ENCODE measurements around the gene DBN1. TPM values are rescaled to one million over a fixed set of nuclear protein-coding genes. Genes with fewer than 3 reads are reported as not detected.

Gene DBN1
- total and polyA plus RNA-seq, 4 donors = 23.7 to 140 (median 67.6) TPM

DNA sequence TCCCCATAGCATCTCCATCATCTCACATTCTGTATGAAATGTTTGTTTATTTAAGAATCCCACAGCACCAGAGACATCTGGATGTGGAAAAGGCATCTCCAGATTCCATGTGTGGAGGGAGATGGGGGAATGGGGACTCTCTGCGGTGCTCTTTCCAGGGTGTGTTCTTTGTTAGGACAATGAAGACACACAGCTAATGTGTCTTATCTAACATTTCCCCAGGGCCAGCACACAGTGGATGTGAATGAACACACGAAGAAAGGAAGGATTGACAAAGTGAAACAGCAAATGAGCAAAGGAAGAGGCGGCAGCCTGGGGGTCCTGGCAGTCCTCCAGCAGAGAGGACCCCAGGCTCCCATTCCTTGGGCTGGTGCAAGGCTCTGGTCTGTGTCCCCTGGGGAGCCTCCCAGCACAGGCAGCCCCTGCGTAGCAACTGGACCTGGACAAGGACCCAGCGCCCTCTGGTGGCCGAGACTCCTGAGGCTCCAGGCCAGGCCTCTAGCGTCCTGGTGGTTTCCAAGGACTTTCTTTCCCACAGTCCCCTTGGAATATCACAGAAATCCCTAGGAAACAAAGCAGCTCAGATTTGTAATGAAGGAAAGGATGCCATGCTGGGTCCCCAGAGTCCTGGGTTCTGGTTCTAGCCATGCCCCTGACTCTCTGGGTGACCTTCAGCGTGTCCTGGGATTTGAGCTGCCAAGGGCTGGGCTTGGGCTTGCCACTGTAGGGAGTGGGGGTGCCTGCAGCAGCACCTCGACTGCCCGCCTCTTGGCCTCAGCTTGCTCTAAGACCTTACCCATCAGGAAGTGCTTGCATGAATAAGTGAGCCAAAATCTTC is 27.5 kb upstream of the DBN1 start:
- ATAC-seq (ENCODE audit: low FRiP score) (peak; percentile 55), DNase-seq (peak; percentile 94 to 99)
- Histone ChIP-seq H3K27me3 (ENCODE audit: control insufficient read depth in 1 of 2, insufficient read depth in 2 of 2, low read length in 1 of 2) (no peaks in the 10 kb centered on the region), H3K27ac (ENCODE audit: low read depth in 1 of 2, low read length in 2 of 2) (no peak overlapping the region), H3K4me1 (ENCODE audit: control insufficient read depth in 1 of 2, insufficient read depth in 2 of 2, low read length in 2 of 2) (no peaks in the 10 kb centered on the region), H3K9me3 (ENCODE audit: control insufficient read depth, low read length) (no peaks in the 10 kb centered on the region), H3K4me3 (ENCODE audit: low read length in 2 of 2) (no peak overlapping the region), H3K36me3 (ENCODE audit: control insufficient read depth in 1 of 2, insufficient read depth in 2 of 2, low read length in 1 of 2) (no peaks in the 10 kb centered on the region)
- intact Hi-C loops (cut with DNase I) = loop anchor here (1.0 to 5.0 kb wide), 2 partner anchors 109 to 111 kb away; no protein-coding TSS in a partner anchor
- 14 to 17% methylated on average over 10 of the region's 10 CpGs for WGBS, 2 donors

DNA sequence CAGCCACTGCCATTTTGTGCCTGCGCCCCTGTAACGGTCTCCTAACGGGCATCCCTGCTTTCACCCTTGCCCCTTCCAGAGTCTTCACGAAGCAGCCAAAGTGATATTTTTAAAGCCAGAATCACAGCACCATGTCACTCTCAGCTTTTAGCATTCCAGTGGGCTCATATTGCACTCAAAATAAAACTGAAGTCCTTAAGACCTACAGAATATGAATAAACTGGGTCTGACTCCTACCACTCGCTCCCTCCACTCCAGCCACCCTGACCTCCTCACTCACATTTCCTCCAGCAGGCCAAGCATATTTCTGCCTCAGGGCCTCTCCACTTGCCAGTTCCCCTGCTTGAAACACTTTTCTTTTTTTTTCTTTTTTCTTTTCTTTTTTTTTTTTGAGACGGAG is 26.4 kb upstream of the DBN1 start:
- Histone ChIP-seq H3K4me3 (ENCODE audit: low read length in 2 of 2) (no peak overlapping the region), H3K27me3 (ENCODE audit: control insufficient read depth in 1 of 2, insufficient read depth in 2 of 2, low read length in 1 of 2) (no peaks in the 10 kb centered on the region), H3K4me1 (ENCODE audit: control insufficient read depth in 1 of 2, insufficient read depth in 2 of 2, low read length in 2 of 2) (no peaks in the 10 kb centered on the region), H3K36me3 (ENCODE audit: control insufficient read depth in 1 of 2, insufficient read depth in 2 of 2, low read length in 1 of 2) (no peaks in the 10 kb centered on the region), H3K27ac (ENCODE audit: low read depth in 1 of 2, low read length in 2 of 2) (no peak overlapping the region), H3K9me3 (ENCODE audit: control insufficient read depth, low read length) (no peaks in the 10 kb centered on the region)
- DNase-seq = no peak
- intact Hi-C loops (cut with DNase I) = loop anchor here in 1 of 2 donors (5.0 kb wide), 1 partner anchor 108 kb away; no protein-coding TSS in a partner anchor
- 69 to 74% methylated on average over 6 of the region's 6 CpGs for WGBS, 2 donors
- ATAC-seq (ENCODE audit: low FRiP score) = no peak

DNA sequence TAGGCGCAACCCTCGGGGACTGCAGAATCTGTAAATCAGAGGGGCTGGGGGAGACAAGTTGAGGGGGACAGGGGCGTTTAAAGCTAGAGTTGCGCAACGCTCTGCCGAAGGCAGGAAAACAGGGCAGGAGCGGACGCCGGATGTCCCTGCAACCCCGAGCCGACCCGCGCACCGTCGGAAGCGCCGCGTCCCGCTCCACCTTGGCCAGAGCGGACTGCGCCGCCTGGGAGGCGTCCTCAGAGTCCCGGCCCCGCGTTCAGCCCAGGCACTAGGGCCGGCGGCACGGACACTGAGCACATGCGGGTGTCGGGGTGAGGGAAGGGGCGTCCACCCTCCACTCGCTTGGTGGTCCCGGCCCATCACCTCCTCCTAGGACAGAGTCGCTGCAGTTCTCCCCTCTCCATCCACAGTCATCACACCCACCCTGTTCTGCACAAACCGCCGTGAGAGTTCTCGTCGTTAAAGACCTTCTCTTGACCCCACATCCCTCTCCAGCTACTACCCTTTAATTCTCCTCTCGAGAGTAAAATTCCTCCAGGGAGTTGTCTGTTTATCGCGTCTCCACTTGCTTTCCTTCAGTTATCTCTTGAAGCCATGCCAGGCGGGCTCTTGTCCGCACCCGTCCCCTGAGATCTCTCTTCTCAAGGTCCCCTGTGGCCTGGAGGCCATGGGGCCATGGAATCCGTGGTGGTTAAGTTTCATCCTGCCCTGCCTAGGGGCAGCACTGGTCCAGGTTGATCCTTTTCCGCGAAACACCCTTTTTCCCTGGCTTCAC is 24.8 kb upstream of the DBN1 start:
- Histone ChIP-seq H3K9me3 (ENCODE audit: control insufficient read depth, low read length) (no peaks in the 10 kb centered on the region), H3K36me3 (ENCODE audit: control insufficient read depth in 1 of 2, insufficient read depth in 2 of 2, low read length in 1 of 2) (no peaks in the 10 kb centered on the region), H3K4me3 (ENCODE audit: low read length in 2 of 2) (peak overlapping the region in 1 of 2 donors; percentile 5), H3K4me1 (ENCODE audit: control insufficient read depth in 1 of 2, insufficient read depth in 2 of 2, low read length in 2 of 2) (no peaks in the 10 kb centered on the region), H3K27me3 (ENCODE audit: control insufficient read depth in 1 of 2, insufficient read depth in 2 of 2, low read length in 1 of 2) (no peaks in the 10 kb centered on the region), H3K27ac (ENCODE audit: low read depth in 1 of 2, low read length in 2 of 2) (peak overlapping the region in 1 of 2 donors; percentile 7)
- ATAC-seq (ENCODE audit: low FRiP score) = no peak
- intact Hi-C loops (cut with DNase I) = no loop called here
- 10 to 12% methylated on average over 36 to 48 of the region's 48 CpGs for WGBS, 2 donors
- peak; percentile 59 to 86 for DNase-seq

DNA sequence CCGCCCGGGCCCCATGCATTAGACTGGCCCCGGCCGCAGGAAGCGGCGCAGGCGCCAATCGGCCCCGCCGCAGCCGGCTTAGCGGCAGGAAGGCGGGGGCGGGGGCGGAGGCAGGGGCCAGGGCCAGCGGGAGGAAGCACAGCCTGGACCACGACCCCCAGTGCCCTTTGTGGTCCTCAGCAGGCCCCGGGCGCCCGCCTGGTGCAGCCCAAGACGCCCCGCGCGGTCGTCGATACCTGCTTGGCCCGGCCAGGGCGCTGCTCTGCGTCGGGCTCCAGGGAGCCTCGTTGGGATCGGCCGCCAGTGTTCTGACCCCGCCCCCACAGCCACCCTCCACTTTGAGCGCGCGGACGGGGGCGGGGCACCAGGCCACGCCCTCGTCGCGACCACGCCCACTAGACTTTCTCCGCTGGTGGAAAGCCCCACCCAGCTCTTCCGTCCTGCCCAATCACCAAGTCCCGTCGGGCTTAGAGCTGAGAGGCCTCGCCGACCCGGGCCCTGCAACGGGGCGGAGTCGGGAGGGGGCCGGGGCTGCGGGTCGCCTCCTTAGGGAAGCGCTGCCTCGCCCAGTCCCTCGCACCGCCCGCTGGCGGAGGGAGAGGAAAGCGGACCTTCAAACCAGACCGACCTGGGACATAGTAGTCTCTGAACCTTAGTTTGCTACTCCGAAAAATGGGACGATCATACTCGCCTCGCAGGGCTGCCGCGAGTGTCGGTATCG is 24.0 kb upstream of the DBN1 start, which contains the start of gene PDLIM7:
Gene PDLIM7, minus strand, starts transcription at position 313 of the 721 bp plus-strand sequence. CDS start 1,092 bp downstream, outside the sequence.
- peak; percentile 98 for DNase-seq
- intact Hi-C loops (cut with DNase I) = loop anchor here in 1 of 2 donors (2.0 kb wide), 1 partner anchor 71 kb away; the partner anchor contains the start of gene GRK6
- Histone ChIP-seq H3K27ac (ENCODE audit: low read depth in 1 of 2, low read length in 2 of 2) (peak within 1 kb of the TSS; percentile 95 to 99), H3K27me3 (ENCODE audit: control insufficient read depth in 1 of 2, insufficient read depth in 2 of 2, low read length in 1 of 2) (no peaks in the 10 kb centered on the region), H3K4me3 (ENCODE audit: low read length in 2 of 2) (peak within 1 kb of the TSS; percentile 66 to 67), H3K36me3 (ENCODE audit: control insufficient read depth in 1 of 2, insufficient read depth in 2 of 2, low read length in 1 of 2) (no peaks in the 10 kb centered on the region), H3K4me1 (ENCODE audit: control insufficient read depth in 1 of 2, insufficient read depth in 2 of 2, low read length in 2 of 2) (no peaks in the 10 kb centered on the region), H3K9me3 (ENCODE audit: control insufficient read depth, low read length) (no peaks in the 10 kb centered on the region)
- ATAC-seq (ENCODE audit: low FRiP score) = peak; percentile 88
- 0 to 1% methylated on average over 66 to 73 of the region's 73 CpGs for WGBS, 2 donors

DNA sequence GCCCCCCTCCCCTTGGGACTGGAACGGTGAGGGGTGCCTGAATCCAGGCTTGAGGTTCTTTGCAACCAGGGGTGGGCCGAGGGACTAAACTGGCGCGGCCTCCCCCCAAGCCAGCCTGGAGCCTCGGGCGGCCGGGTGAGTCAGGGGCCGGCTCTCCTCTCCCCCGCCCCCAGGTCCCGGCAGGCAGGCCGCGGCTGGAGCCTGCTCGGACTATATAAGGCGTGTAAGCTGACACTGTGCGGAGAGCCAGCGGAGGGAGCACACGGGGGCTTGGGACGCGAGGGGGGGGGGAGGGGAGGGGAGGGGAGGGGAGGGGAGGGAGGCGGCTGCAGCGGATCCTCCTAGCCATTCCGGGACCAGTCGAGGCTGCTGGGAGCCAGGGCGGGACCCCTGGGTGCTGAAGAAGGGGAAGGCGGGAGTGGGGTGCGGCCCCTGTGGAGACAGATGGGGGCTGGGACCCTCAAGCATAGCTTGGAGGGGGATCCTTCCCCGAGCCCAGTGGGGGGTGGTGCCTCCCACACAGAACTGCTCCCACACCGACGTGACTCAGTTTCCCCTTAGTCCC is 23.4 kb upstream of the DBN1 start:
- peak; percentile 68 for ATAC-seq (ENCODE audit: low FRiP score)
- peak; percentile 94 to 96 for DNase-seq
- WGBS, 2 donors = 1% methylated on average over 12 to 29 of the region's 29 CpGs
- H3K36me3 ChIP-seq (ENCODE audit: control insufficient read depth in 1 of 2, insufficient read depth in 2 of 2, low read length in 1 of 2) = no peaks in the 10 kb centered on the region
- intact Hi-C loops (cut with DNase I) = loop anchor here in 1 of 2 donors (2.0 kb wide), 1 partner anchor 70 kb away; the partner anchor contains the start of gene GRK6
- H3K9me3 ChIP-seq (ENCODE audit: control insufficient read depth, low read length) = no peaks in the 10 kb centered on the region
- H3K4me3 ChIP-seq (ENCODE audit: low read length in 2 of 2) = peak overlapping the region; percentile 66 to 67
- H3K4me1 ChIP-seq (ENCODE audit: control insufficient read depth in 1 of 2, insufficient read depth in 2 of 2, low read length in 2 of 2) = no peaks in the 10 kb centered on the region
- no peaks in the 10 kb centered on the region for H3K27me3 ChIP-seq (ENCODE audit: control insufficient read depth in 1 of 2, insufficient read depth in 2 of 2, low read length in 1 of 2)
- H3K27ac ChIP-seq (ENCODE audit: low read depth in 1 of 2, low read length in 2 of 2) = peak overlapping the region; percentile 95 to 99

DNA sequence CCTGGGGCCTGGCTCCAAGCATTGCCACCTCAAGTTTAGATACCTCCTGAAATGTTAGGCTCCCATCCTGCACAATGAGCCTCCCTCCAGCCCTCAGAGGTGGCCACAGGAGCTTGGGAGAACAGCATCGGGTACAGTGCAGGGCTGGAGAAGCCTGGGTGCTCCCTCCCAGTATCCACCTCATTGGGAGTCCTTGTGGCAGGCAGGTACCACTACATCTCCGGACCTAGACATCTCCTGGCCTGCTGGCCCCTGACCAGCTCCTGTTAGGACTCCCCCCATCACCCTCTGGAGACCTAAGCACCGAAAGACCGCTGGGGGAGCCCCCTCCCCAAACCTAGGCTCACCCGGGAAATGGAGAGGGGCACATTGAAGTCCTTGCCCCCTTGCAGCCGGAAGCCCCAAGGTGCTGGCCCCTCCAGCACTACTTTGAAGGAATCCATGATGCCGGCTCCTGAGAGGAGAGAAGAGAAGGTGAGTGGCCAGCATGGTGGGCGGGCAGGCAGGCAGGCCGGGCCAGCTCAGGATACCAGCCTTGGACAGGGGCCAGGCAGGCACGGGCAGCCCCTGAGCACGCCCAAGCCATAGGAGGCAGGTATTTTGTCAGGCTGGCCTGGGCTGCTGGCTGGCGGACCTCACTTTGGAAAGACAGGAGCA is 22.8 kb upstream of the DBN1 start:
- ATAC-seq (ENCODE audit: low FRiP score) (no peak), DNase-seq (peak in 1 of 2 donors; percentile 62)
- no peaks in the 10 kb centered on the region for H3K4me1 ChIP-seq (ENCODE audit: control insufficient read depth in 1 of 2, insufficient read depth in 2 of 2, low read length in 2 of 2)
- WGBS, 2 donors = 4 to 5% methylated on average over 12 of the region's 12 CpGs
- H3K27ac ChIP-seq (ENCODE audit: low read depth in 1 of 2, low read length in 2 of 2) = peak overlapping the region; percentile 89 to 95
- intact Hi-C loops (cut with DNase I) = loop anchor here in 1 of 2 donors (2.0 kb wide), 1 partner anchor 69 kb away; the partner anchor contains the start of gene GRK6
- no peaks in the 10 kb centered on the region for H3K9me3 ChIP-seq (ENCODE audit: control insufficient read depth, low read length)
- no peaks in the 10 kb centered on the region for H3K36me3 ChIP-seq (ENCODE audit: control insufficient read depth in 1 of 2, insufficient read depth in 2 of 2, low read length in 1 of 2)
- H3K4me3 ChIP-seq (ENCODE audit: low read length in 2 of 2) = peak overlapping the region; percentile 64 to 67
- H3K27me3 ChIP-seq (ENCODE audit: control insufficient read depth in 1 of 2, insufficient read depth in 2 of 2, low read length in 1 of 2) = no peaks in the 10 kb centered on the region

DNA sequence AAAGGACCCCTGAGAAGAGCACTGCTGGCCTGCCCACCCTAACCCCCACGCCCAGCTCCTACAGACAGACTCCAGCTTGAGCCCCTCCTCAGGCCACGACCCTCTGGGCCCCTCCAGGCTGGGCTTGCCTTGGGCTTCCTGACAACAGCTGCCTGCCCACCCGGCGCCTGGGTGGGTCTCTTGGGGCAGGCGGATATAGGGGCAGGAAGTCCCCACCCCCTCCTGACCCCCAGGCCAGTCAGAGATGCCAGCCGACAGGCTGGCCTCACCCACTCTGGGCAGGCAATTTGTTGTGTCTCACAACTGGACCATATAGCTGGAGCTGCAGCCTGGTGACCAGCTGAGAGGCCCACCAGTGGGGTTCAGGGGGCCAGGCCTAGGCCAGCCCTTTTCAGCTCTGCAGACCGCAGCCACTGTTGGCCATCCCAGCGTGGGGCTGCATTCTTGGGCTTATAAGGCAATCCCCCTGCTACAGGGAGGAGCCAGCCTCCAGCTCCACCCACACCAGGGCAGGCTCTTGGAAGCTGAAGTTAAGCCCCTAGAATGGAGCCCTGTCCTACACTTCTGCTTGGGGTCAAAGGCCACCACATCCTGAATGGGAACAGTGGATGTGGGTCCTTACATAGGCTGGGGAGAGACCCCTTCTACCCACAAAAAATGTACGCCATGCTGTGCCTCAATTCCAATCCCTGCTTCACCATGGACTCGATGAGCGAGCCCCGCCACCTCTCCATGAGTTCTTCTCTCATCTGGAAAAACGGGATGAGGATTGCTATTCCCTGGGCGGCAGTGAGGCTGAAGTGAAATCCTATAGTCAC is 22.0 kb upstream of the DBN1 start:
- no peaks in the 10 kb centered on the region for H3K9me3 ChIP-seq (ENCODE audit: control insufficient read depth, low read length)
- peak overlapping the region; percentile 64 to 67 for H3K4me3 ChIP-seq (ENCODE audit: low read length in 2 of 2)
- no peaks in the 10 kb centered on the region for H3K4me1 ChIP-seq (ENCODE audit: control insufficient read depth in 1 of 2, insufficient read depth in 2 of 2, low read length in 2 of 2)
- peak overlapping the region; percentile 89 to 95 for H3K27ac ChIP-seq (ENCODE audit: low read depth in 1 of 2, low read length in 2 of 2)
- no peaks in the 10 kb centered on the region for H3K27me3 ChIP-seq (ENCODE audit: control insufficient read depth in 1 of 2, insufficient read depth in 2 of 2, low read length in 1 of 2)
- intact Hi-C loops (cut with DNase I) = loop anchor here in 1 of 2 donors (2.0 kb wide), 2 partner anchors 39 to 69 kb away; partner anchors contain the start of gene GRK6
- peaks cover 0 to 4% of the 10 kb centered on the region in 2 donors for H3K36me3 ChIP-seq (ENCODE audit: control insufficient read depth in 1 of 2, insufficient read depth in 2 of 2, low read length in 1 of 2)
- DNase-seq (peak; percentile 94), ATAC-seq (ENCODE audit: low FRiP score) (peak; percentile 65)
- 15 to 20% methylated on average over 14 of the region's 14 CpGs for WGBS, 2 donors

All from aorta (tissue), 5 donors.